Natural killer cell (primary cell): ENCODE data around the gene DAB2. TPM values are rescaled to one million over a fixed set of nuclear protein-coding genes. Genes with fewer than 3 reads are reported as not detected.

Experiments used
- total RNA-seq, 4 donors: library from RNA; stranded (reverse); fragments of 120-200 nt in 1 of 4; gene quantifications; one replicate each; pipeline versions ENCODE4 v1.2.3 to v1.2.4, GENCODE V29; 2013 to 2022

The DAB2 gene
- total RNA-seq, 3 donors from 2014 or later (not counting 1 experiment from before 2014, with no cell fraction given), result 33.0 to 53.8 (median 36.9) TPM

Other genes starting within 250 kb of the DAB2 start
- gene FYB1, start 205.4 kb downstream of the DAB2 start, total RNA-seq, result 100 to 1,000 TPM; 277 to 340 (median 295) TPM
- under 1 TPM in 1 of 3 donors, not detected in 2; 0.52 TPM for gene C9, start 60.5 kb downstream of the DAB2 start, total RNA-seq